Testis (tissue), 3 donors: Measurements from ENCODE around the gene TRPC4AP. TPM values are rescaled to one million over a fixed set of nuclear protein-coding genes. Genes with fewer than 3 reads are reported as not detected.

ENCODE experiments used
- DNase-seq: peaks from one replicate; pipeline ENCODE4 v3.0.0-alpha.2; 2019
- H3K27ac ChIP-seq, 2 donors: fragments of 200-600 bp; sonication (generic); one replicate each; pipeline ENCODE4 v1.5.1; 2019
- H3K27me3 ChIP-seq: fragments of 200-600 bp; sonication (generic); one replicate; pipeline ENCODE4 v1.5.1; 2019
- H3K36me3 ChIP-seq: fragments of 200-600 bp; sonication (generic); one replicate; pipeline ENCODE4 v1.5.1; 2017; ENCODE audit warnings: low read depth; ENCODE audit errors: missing control alignments
- H3K4me1 ChIP-seq: fragments of 200-600 bp; sonication (generic); one replicate; pipeline ENCODE4 v1.5.1; 2019
- H3K4me3 ChIP-seq, 2 donors: fragments of 200-600 bp; sonication (generic); one replicate each; pipeline ENCODE4 v1.5.1; 2017 to 2019
- H3K9me3 ChIP-seq: fragments of 200-600 bp; sonication (generic); one replicate; pipeline ENCODE4 v1.5.1; 2017
- CTCF ChIP-seq, 3 experiments: fragments of 450-650 bp in 2 of 3; fragments of 200-600 bp in 1 of 3; sonication (generic) in 1 of 3; IDR thresholded peaks; one replicate each; pipeline ENCODE4 v1.5.1; 2016 to 2019; ENCODE audit warnings: antibody characterized with exemption in 3 of 3, mild to moderate bottlenecking in 2 of 3, moderate library complexity in 1 of 3
- POLR2A ChIP-seq: fragments of 450-650 bp; IDR thresholded peaks from one replicate; pipeline ENCODE4 v1.6.1; 2017; ENCODE audit warnings: antibody characterized with exemption, mild to moderate bottlenecking, moderate library complexity
- WGBS, 2 donors: methylation state at CpG; one replicate each; pipeline ENCODE4 v1.1.5; 2018; 5-methylcytosine and 5-hydroxymethylcytosine counted together
- intact Hi-C: fragments of 100-400 bp; cut with DNase I; formaldehyde crosslinking; loops from one replicate; pipeline ENCODE4 v1.15.1; 2023; ENCODE audit warnings: low total_unique reads
- polyA plus RNA-seq: library from polyadenylated mRNA; stranded (reverse); fragments of 350-450 nt; fragmentation: Illumina TruSeq; extraction: RNeasy Lipid Tissue Mini Kit (QIAGEN cat#74804); gene quantifications from one replicate; pipeline ENCODE4 v1.2.3, GENCODE V29; 2014; ENCODE audit warnings: low read depth, low replicate concordance; ENCODE audit not compliant: insufficient read depth
- total RNA-seq, 2 donors: library from RNA; depleted of rRNA; stranded (reverse); fragments of >200 nt; gene quantifications; one replicate each; pipeline ENCODE4 v1.2.3, GENCODE V29; 2016

Gene TRPC4AP
- total and polyA plus RNA-seq, 3 donors from 2014 or later = 68.8 to 78.4 (median 76.6) TPM

DNA sequence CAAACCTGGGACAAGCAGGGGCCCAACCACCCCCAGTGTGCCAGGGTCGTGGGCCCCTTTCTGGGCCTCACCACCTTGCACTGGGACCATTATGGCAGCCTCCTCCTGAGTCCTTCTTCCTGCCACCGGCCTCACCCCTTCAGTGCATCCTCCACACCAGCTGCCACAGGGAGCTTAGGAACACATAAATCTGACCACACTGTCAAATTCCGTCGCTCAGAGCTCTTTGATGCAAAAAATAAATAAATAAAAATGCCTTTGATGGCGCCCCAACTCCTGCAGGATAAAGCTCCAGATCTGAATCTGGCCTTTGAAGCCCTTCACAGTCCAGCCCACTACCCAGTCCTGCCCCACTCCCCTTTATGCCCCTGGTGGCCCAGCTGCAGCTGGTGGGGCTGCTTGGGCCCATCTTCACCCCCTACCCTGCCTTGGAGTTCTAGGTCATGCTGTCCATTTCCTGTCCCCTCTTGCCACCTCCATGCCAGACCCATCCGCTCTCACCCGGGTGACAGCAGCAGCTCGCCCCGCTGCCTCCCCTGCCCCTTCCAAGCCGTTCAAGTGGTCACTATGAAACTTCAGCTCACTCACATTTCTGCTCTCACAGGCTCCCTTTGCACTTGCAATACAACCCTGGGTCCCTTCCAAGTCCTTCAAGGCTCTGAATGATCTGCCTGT, 120.9 kb downstream of the TRPC4AP start:
- Histone ChIP-seq H3K9me3 (no peaks in the 10 kb centered on the region), H3K4me1 (peaks cover 12% of the 10 kb centered on the region), H3K27ac (no peak overlapping the region), H3K36me3 (no peaks in the 10 kb centered on the region), H3K27me3 (no peaks in the 10 kb centered on the region), H3K4me3 (no peak overlapping the region)
- 85 to 86% methylated on average over 10 of the region's 10 CpGs for WGBS, 2 donors
- no peak for TF ChIP-seq POLR2A
- no peak for TF ChIP-seq CTCF (IDR thresholded peaks at IDR 0.05)
- intact Hi-C loops = no loop called here
- DNase-seq = no peak

GRCh38 chr20:34970846-34971560, 121.6 kb downstream of the TRPC4AP start:
- no peaks in the 10 kb centered on the region for H3K36me3 ChIP-seq
- H3K27me3 ChIP-seq = no peaks in the 10 kb centered on the region
- no peak for DNase-seq
- no peak overlapping the region for H3K4me3 ChIP-seq
- no peak overlapping the region for H3K27ac ChIP-seq
- TF ChIP-seq POLR2A (no peak), CTCF (IDR thresholded peaks at IDR 0.05) (no peak)
- WGBS, 2 donors = 92 to 94% methylated on average over 9 of the region's 9 CpGs
- H3K4me1 ChIP-seq = peaks cover 12% of the 10 kb centered on the region
- intact Hi-C loops = no loop called here
- no peaks in the 10 kb centered on the region for H3K9me3 ChIP-seq

- Histone ChIP-seq H3K27me3 (no peaks in the 10 kb centered on the region), H3K4me3 (no peak overlapping the region), H3K27ac (no peak overlapping the region), H3K9me3 (no peaks in the 10 kb centered on the region), H3K36me3 (no peaks in the 10 kb centered on the region), H3K4me1 (peaks cover 12% of the 10 kb centered on the region)
- intact Hi-C loops = no loop called here
- DNase-seq = no peak
- TF ChIP-seq POLR2A = no peak
- TF ChIP-seq CTCF (IDR thresholded peaks at IDR 0.05) = no peak
- WGBS, 2 donors = 77 to 88% methylated on average over 7 of the region's 7 CpGs
These were observed 122.3 kb downstream of the TRPC4AP start for GRCh38 chr20:34970193-34970840.

GRCh38 chr20:34968042-34968775, 124.4 kb downstream of the TRPC4AP start:
- Histone ChIP-seq H3K9me3 (no peaks in the 10 kb centered on the region), H3K4me3 (no peak overlapping the region), H3K36me3 (no peaks in the 10 kb centered on the region), H3K4me1 (peaks cover 19% of the 10 kb centered on the region), H3K27ac (no peak overlapping the region), H3K27me3 (no peaks in the 10 kb centered on the region)
- DNase-seq = no peak
- intact Hi-C loops = no loop called here
- TF ChIP-seq POLR2A (no peak), CTCF (IDR thresholded peaks at IDR 0.05) (no peak)
- WGBS, 2 donors = 51 to 62% methylated on average over 7 of the region's 7 CpGs
